Fibroblast of lung (primary cell): ENCODE measurements around the gene CSRP1. TPM values are rescaled to one million over a fixed set of nuclear protein-coding genes. Genes with fewer than 3 reads are reported as not detected.
A peak's percentile ranks its signal among the peaks of the same experiment; 100 is the strongest.

Experiments
- DNase-seq, 2 donors: peaks; one replicate each; pipeline versions ENCODE4 v3.0.0 to v3.0.0-alpha.2; 2010; ENCODE audit warnings: low read depth in 2 of 2
- H2AFZ ChIP-seq: 2 replicates; pipeline ENCODE4 v1.5.1; 2012; ENCODE audit warnings: low read length, control low read depth, inconsistent platforms
- H3K27ac ChIP-seq: 2 replicates; pipeline ENCODE4 v1.5.1; 2011; ENCODE audit warnings: low read length, control low read depth; ENCODE audit not compliant: insufficient read depth
- H3K27me3 ChIP-seq: 2 replicates; pipeline ENCODE4 v1.5.1; 2011; ENCODE audit warnings: mild to moderate bottlenecking, low read length; ENCODE audit not compliant: control insufficient read depth, insufficient read depth
- H3K36me3 ChIP-seq: 2 replicates; pipeline ENCODE4 v1.5.1; 2011; ENCODE audit warnings: low read length; ENCODE audit not compliant: control insufficient read depth, insufficient read depth
- H3K4me1 ChIP-seq: 2 replicates; pipeline ENCODE4 v1.5.1; 2011; ENCODE audit warnings: low read length; ENCODE audit not compliant: control insufficient read depth, insufficient read depth; ENCODE audit errors: extremely low read depth
- H3K4me2 ChIP-seq: 2 replicates; pipeline ENCODE4 v1.5.1; 2011; ENCODE audit warnings: low read length, control low read depth; ENCODE audit not compliant: insufficient read depth; ENCODE audit errors: extremely low read depth
- H3K4me3 ChIP-seq, 4 experiments: fragments of 200-600 bp in 1 of 4; sonication (generic) in 1 of 4; replicated peaks in 1 of 4; 2 replicates each; pipeline ENCODE4 v1.5.1; 2011 to 2016; ENCODE audit warnings: low read length in 4 of 4, low read depth in 3 of 4, mild to moderate bottlenecking in 3 of 4, control low read depth in 2 of 4, inconsistent platforms in 1 of 4, mixed read lengths in 1 of 4; ENCODE audit not compliant: insufficient read depth in 1 of 4; ENCODE audit errors: control extremely low read depth in 1 of 4
- H3K79me2 ChIP-seq: 2 replicates; pipeline ENCODE4 v1.5.1; 2012; ENCODE audit warnings: mild to moderate bottlenecking, low read length, inconsistent platforms; ENCODE audit not compliant: control insufficient read depth, insufficient read depth
- H3K9ac ChIP-seq: 2 replicates; pipeline ENCODE4 v1.5.1; 2011; ENCODE audit warnings: mild to moderate bottlenecking, low read length, control low read depth; ENCODE audit not compliant: insufficient read depth
- H3K9me3 ChIP-seq: 2 replicates; pipeline ENCODE4 v1.5.1; 2012; ENCODE audit warnings: low read depth, low read length; ENCODE audit not compliant: control insufficient read depth, insufficient read depth
- H4K20me1 ChIP-seq: 2 replicates; pipeline ENCODE4 v1.5.1; 2011; ENCODE audit warnings: low read length; ENCODE audit not compliant: control insufficient read depth, insufficient read depth; ENCODE audit errors: extremely low read depth
- CTCF ChIP-seq, 2 donors: IDR thresholded peaks in 1 of 2; conservative IDR thresholded peaks in 1 of 2; 1 replicate in 1 of 2; 2 replicates in 1 of 2; pipeline ENCODE4 v1.5.1; 2011 to 2012; ENCODE audit warnings: low read length in 2 of 2, control low read depth in 1 of 2, inconsistent platforms in 1 of 2, low read depth in 1 of 2, mild to moderate bottlenecking in 1 of 2
- EZH2 ChIP-seq: IDR thresholded peaks from 2 replicates; pipeline ENCODE4 v1.5.1; 2012; ENCODE audit warnings: low read length, control low read depth, mild to moderate bottlenecking; ENCODE audit errors: missing control alignments
- polyA plus RNA-seq, 2 donors: library from polyadenylated mRNA; depleted of rRNA in 1 of 2; stranded (reverse) in 1 of 2; unstranded in 1 of 2; fragments of >200 nt; gene quantifications; 2 replicates each; pipeline ENCODE4 v1.2.1, GENCODE V29; 2011 to 2012; ENCODE audit warnings: missing spikeins in 1 of 2
- total RNA-seq: library from RNA; depleted of rRNA; stranded (reverse); fragments of >200 nt; gene quantifications from 2 replicates; pipeline ENCODE4 v1.2.1, GENCODE V29; 2014

The CSRP1 gene
- total and polyA plus RNA-seq, 2 donors (not counting 1 experiment from before 2014, with no cell fraction given): 195 to 1,081 TPM

GRCh38 chr1:201481761-201482493 lies 25.0 kb downstream of the CSRP1 start:
- Histone ChIP-seq H3K9ac (no peak overlapping the region), H3K27me3 (no peaks in the 10 kb centered on the region), H3K27ac (no peak overlapping the region), H3K36me3 (peaks cover 18% of the 10 kb centered on the region), H3K4me2 (peak overlapping the region; percentile 49), H2AFZ (no peak overlapping the region), H4K20me1 (no peaks in the 10 kb centered on the region), H3K4me1 (peaks cover 15% of the 10 kb centered on the region), H3K79me2 (no peaks in the 10 kb centered on the region), H3K9me3 (no peaks in the 10 kb centered on the region), H3K4me3 (no peak overlapping the region)
- DNase-seq: peak; percentile 72 to 80
- TF ChIP-seq EZH2 (no peak), CTCF (conservative IDR thresholded peaks at IDR 0.05 in 1 of 2, IDR thresholded peaks at IDR 0.05 in 1 of 2; ENCODE audit: low read depth in 1 of 2, low read length in 2 of 2) (peak; percentile 67 to 90)

- Histone ChIP-seq H3K27ac (no peak overlapping the region), H3K9ac (no peak overlapping the region), H3K4me2 (peak overlapping the region; percentile 69), H3K27me3 (no peaks in the 10 kb centered on the region), H3K9me3 (no peaks in the 10 kb centered on the region), H4K20me1 (no peaks in the 10 kb centered on the region), H3K36me3 (peaks cover 18% of the 10 kb centered on the region), H2AFZ (no peak overlapping the region), H3K79me2 (no peaks in the 10 kb centered on the region), H3K4me3 (peak overlapping the region; percentile 5 to 45 (median 25)), H3K4me1 (peaks cover 15% of the 10 kb centered on the region)
- DNase-seq: no peak
- TF ChIP-seq CTCF (conservative IDR thresholded peaks at IDR 0.05 in 1 of 2, IDR thresholded peaks at IDR 0.05 in 1 of 2; ENCODE audit: low read depth in 1 of 2, low read length in 2 of 2) (no peak), EZH2 (no peak)
Measured at GRCh38 chr1:201481004-201481380, 25.9 kb downstream of the CSRP1 start.

- Histone ChIP-seq H4K20me1 (no peaks in the 10 kb centered on the region), H3K4me2 (peak overlapping the region; percentile 69), H3K27me3 (no peaks in the 10 kb centered on the region), H3K79me2 (no peaks in the 10 kb centered on the region), H3K36me3 (peaks cover 13% of the 10 kb centered on the region), H3K9ac (no peak overlapping the region), H2AFZ (no peak overlapping the region), H3K4me3 (peak overlapping the region; percentile 5 to 45 (median 25)), H3K4me1 (peaks cover 15% of the 10 kb centered on the region), H3K9me3 (no peaks in the 10 kb centered on the region), H3K27ac (no peak overlapping the region)
- TF ChIP-seq CTCF (conservative IDR thresholded peaks at IDR 0.05 in 1 of 2, IDR thresholded peaks at IDR 0.05 in 1 of 2; ENCODE audit: low read depth in 1 of 2, low read length in 2 of 2) (peak in 1 of 2 donors; percentile 15), EZH2 (no peak)
- DNase-seq: peak; percentile 55 to 78
Measured at GRCh38 chr1:201480231-201481003, 26.5 kb downstream of the CSRP1 start.
